ENCODE results near the gene MT1G. TPM values are rescaled to one million over a fixed set of nuclear protein-coding genes. Genes with fewer than 3 reads are reported as not detected.
"Not testable (repeated sequence)": the region's sequence is repeated elsewhere in the genome, so short reads cannot be mapped to it uniquely, and the experiment has no call there.

The MT1G gene
- total RNA-seq, 4 donors from 2014 or later: 17.8 to 5,605 (median 130) TPM

GRCh38 chr16:56625943-56626654, 41.8 kb downstream of the MT1G start:
- H3K9me3 ChIP-seq: no peaks in the 10 kb centered on the region

DNA sequence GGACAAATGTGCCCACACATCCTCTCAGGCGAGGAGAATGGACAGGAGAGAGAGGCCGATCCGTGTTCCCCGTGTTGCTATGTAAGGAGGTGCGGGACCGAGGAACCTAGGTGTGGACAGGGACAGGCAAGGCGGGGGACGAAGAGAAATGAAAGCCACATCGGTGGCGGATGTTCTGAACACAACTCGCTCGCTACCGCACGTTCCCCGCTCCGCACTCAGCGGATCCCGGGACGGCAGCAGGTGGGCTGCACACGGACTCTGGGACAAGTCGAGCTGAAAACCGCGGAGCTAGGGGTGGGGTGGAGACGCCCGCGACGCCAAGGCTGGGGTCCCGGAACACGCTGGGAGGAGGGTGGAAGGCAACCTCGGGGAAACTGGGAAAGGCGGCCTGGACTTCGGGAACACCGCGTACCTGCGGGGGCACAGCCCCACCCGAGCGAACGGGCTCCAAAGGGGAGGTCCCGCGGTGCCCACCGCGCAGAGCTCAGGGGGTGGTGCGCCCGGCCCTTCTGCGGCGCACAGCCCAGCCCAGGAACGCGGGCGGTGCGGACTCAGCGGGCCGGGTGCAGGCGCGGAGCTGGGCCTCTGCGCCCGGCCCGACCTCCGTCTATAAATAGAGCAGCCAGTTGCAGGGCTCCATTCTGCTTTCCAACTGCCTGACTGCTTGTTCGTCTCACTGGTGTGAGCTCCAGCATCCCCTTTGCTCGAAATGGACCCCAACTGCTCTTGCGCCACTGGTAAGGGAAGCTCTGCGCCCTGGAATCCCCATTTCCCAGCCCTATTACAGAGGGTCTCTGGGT, 42.5 kb downstream of the MT1G start, which contains the start of gene MT1E:
MT1E (plus strand) TSS at position 642 of the 803 bp plus-strand sequence; CDS start at position 713, 71 bp downstream.
- DNase-seq: peak in 2 of 3 donors; percentile 73 to 92
- Histone ChIP-seq H3K9me3 (no peaks in the 10 kb centered on the region), H3K4me3 (peak within 1 kb of the TSS; percentile 35 to 71 (median 52)), H3K27ac (peak within 1 kb of the TSS; percentile 63 to 94 (median 75)), H3K27me3 (no peaks in the 10 kb centered on the region), H3K36me3 (peaks cover 0 to 4% (median 0%) of the 10 kb centered on the region in 3 donors), H3K4me1 (peaks cover 0 to 8% (median 0%) of the 10 kb centered on the region in 4 donors)
- peak; percentile 43 to 70 for TF ChIP-seq POLR2A (IDR thresholded peaks at IDR 0.05)
- TF ChIP-seq, protein P1, sequence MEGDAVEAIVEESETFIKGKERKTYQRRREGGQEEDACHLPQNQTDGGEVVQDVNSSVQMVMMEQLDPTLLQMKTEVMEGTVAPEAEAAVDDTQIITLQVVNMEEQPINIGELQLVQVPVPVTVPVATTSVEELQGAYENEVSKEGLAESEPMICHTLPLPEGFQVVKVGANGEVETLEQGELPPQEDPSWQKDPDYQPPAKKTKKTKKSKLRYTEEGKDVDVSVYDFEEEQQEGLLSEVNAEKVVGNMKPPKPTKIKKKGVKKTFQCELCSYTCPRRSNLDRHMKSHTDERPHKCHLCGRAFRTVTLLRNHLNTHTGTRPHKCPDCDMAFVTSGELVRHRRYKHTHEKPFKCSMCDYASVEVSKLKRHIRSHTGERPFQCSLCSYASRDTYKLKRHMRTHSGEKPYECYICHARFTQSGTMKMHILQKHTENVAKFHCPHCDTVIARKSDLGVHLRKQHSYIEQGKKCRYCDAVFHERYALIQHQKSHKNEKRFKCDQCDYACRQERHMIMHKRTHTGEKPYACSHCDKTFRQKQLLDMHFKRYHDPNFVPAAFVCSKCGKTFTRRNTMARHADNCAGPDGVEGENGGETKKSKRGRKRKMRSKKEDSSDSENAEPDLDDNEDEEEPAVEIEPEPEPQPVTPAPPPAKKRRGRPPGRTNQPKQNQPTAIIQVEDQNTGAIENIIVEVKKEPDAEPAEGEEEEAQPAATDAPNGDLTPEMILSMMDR (IDR thresholded peaks at IDR 0.05): peak in 1 of 6 experiments; percentile 4

More at GRCh38 chr16:56625943-56626654, 41.8 kb downstream of the MT1G start:
- peak in 1 of 3 donors; percentile 66 for DNase-seq
- H3K27ac ChIP-seq: peak overlapping the region; percentile 63 to 94 (median 75)
- peaks cover 0 to 8% (median 0%) of the 10 kb centered on the region in 4 donors for H3K4me1 ChIP-seq
- no peaks in the 10 kb centered on the region for H3K27me3 ChIP-seq
- peak overlapping the region; percentile 35 to 71 (median 52) for H3K4me3 ChIP-seq
- TF ChIP-seq, protein P1 (IDR thresholded peaks at IDR 0.05): no peak
- no peak for TF ChIP-seq POLR2A (IDR thresholded peaks at IDR 0.05)
- peaks cover 0 to 4% (median 0%) of the 10 kb centered on the region in 3 donors for H3K36me3 ChIP-seq

- Histone ChIP-seq H3K4me1 (peaks cover 0 to 8% (median 0%) of the 10 kb centered on the region in 4 donors), H3K27ac (no peak overlapping the region), H3K4me3 (no peak overlapping the region), H3K36me3 (peaks cover 0 to 4% (median 0%) of the 10 kb centered on the region in 3 donors), H3K27me3 (no peaks in the 10 kb centered on the region), H3K9me3 (no peaks in the 10 kb centered on the region)
- DNase-seq: no peak
- TF ChIP-seq POLR2A (IDR thresholded peaks at IDR 0.05): no peak
- TF ChIP-seq, protein P1 (IDR thresholded peaks at IDR 0.05): no peak
Observed at GRCh38 chr16:56623637-56624036, 44.2 kb downstream of the MT1G start.

GRCh38 chr16:56623184-56623583, 44.7 kb downstream of the MT1G start:
- not testable (repeated sequence) for H3K27ac ChIP-seq, H3K36me3 ChIP-seq, H3K4me1 ChIP-seq, DNase-seq, H3K4me3 ChIP-seq, H3K9me3 ChIP-seq, H3K27me3 ChIP-seq

- H3K4me1 ChIP-seq: peaks cover 0 to 17% (median 4%) of the 10 kb centered on the region in 4 donors
- H3K4me3 ChIP-seq, H3K9me3 ChIP-seq, DNase-seq, H3K27ac ChIP-seq, H3K27me3 ChIP-seq, H3K36me3 ChIP-seq: not testable (repeated sequence)
Observed at GRCh38 chr16:56621665-56622445, 46.0 kb downstream of the MT1G start.

GRCh38 chr16:56620339-56620897, 47.4 kb downstream of the MT1G start:
- TF ChIP-seq, protein P1 (IDR thresholded peaks at IDR 0.05): no peak
- no peak for TF ChIP-seq POLR2A (IDR thresholded peaks at IDR 0.05)
- Histone ChIP-seq H3K4me1 (peaks cover 0 to 21% (median 2%) of the 10 kb centered on the region in 4 donors), H3K27ac (no peak overlapping the region), H3K4me3 (no peak overlapping the region), H3K27me3 (no peaks in the 10 kb centered on the region), H3K36me3 (no peaks in the 10 kb centered on the region), H3K9me3 (no peaks in the 10 kb centered on the region)
- DNase-seq: no peak
